ENCODE measurements around the gene EXOSC7.

The EXOSC7 gene

DNA sequence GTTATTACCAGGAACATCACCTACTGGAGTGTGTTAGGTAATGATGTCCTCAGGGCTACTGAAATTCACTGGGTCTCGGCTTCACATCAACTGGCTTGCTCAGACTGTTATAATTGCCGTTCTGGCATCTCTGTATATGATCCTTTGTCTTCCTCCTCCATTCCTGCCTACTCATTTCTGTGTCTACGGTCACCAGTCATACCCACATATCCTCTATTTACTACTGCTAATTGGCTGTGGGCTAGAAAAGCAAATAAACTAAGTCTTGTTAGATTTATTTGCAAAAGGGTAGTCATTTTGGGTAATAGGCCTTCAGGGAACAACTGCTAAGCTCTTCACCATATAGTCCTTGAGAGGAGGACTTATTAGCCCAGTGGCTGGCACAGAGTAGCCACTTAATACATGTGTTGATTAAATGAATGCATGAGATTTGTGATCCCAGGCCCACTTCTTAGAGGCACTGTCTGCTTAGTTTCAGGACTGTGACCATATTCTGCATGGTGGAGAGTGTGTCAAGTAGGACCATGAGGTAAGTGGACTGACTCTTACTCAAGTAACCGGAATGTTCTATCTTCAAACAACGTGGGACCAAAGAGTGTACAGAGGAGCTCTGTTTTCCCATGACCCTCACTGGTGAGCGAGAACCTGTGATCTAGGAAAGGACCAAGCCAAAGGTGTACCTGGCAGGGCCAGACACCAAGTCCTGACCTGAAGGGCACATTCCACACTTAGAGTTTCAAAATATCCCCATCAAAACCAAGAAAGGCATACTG lies 13.2 kb upstream of the EXOSC7 start:
- Histone ChIP-seq H3K27me3 (ENCODE audit: low read depth, low read length) (no peaks in the 10 kb centered on the region), H3K27ac (ENCODE audit: low read length) (no peak overlapping the region), H3K36me3 (ENCODE audit: control insufficient read depth in 1 of 2, insufficient read depth in 2 of 2, low read length in 2 of 2) (peaks cover 11 to 12% of the 10 kb centered on the region in 2 donors), H3K4me3 (ENCODE audit: low read depth in 1 of 2, low read length in 2 of 2) (no peak overlapping the region), H3K9me3 (ENCODE audit: control insufficient read depth in 1 of 2, low read length in 2 of 2) (no peaks in the 10 kb centered on the region), H3K4me1 (ENCODE audit: control insufficient read depth in 1 of 2, insufficient read depth in 2 of 2, low read length in 2 of 2) (peaks cover 0 to 13% of the 10 kb centered on the region in 2 donors)

DNA sequence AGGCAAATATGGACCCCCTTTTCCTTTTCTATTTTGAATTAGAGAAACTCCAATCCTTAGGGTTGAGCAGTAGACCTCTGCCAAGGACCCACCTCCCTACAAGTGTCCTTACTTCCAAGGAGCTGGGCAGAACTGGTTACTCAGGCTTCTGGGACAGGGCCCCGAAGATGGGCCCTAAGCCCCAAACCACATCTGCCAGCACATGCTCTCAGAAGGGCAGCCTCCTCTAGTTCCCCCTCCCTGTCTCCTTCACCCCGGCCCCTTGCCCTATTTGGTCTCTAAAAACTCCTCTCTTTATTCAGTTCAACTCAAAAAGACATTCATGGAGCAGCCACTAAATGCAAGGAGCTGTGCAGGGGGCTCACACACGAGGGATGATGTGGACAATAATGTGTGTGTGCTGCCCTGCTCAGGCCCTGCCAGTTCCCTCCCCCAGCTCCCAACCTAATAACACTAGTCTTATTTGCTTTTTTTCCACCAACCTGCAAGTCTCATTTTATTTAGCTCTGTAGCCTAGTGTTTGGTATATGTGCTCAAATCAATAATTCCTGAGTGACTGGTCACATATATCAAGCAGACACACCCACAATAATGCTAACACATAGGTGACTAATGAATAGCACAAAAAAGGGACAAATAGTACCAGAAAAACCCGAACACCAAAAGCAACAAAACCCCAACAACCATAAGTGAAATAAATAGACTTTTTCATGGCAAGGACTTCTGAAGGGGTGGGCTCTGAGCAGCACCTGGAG lies 12.3 kb upstream of the EXOSC7 start:
- Histone ChIP-seq H3K4me3 (ENCODE audit: low read depth in 1 of 2, low read length in 2 of 2) (no peak overlapping the region), H3K9me3 (ENCODE audit: control insufficient read depth in 1 of 2, low read length in 2 of 2) (no peaks in the 10 kb centered on the region), H3K27ac (ENCODE audit: low read length) (no peak overlapping the region), H3K27me3 (ENCODE audit: low read depth, low read length) (no peaks in the 10 kb centered on the region), H3K36me3 (ENCODE audit: control insufficient read depth in 1 of 2, insufficient read depth in 2 of 2, low read length in 2 of 2) (peaks cover 1 to 5% of the 10 kb centered on the region in 2 donors), H3K4me1 (ENCODE audit: control insufficient read depth in 1 of 2, insufficient read depth in 2 of 2, low read length in 2 of 2) (peaks cover 0 to 20% of the 10 kb centered on the region in 2 donors)

GRCh38 chr3:44965165-44965564 lies 10.9 kb upstream of the EXOSC7 start:
- peaks cover 0 to 8% of the 10 kb centered on the region in 2 donors for H3K36me3 ChIP-seq (ENCODE audit: control insufficient read depth in 1 of 2, insufficient read depth in 2 of 2, low read length in 2 of 2)
- H3K27me3 ChIP-seq (ENCODE audit: low read depth, low read length), result no peaks in the 10 kb centered on the region
- peaks cover 0 to 23% of the 10 kb centered on the region in 2 donors for H3K4me1 ChIP-seq (ENCODE audit: control insufficient read depth in 1 of 2, insufficient read depth in 2 of 2, low read length in 2 of 2)
- no peaks in the 10 kb centered on the region for H3K9me3 ChIP-seq (ENCODE audit: control insufficient read depth in 1 of 2, low read length in 2 of 2)
- H3K27ac ChIP-seq (ENCODE audit: low read length), result no peak overlapping the region
- H3K4me3 ChIP-seq (ENCODE audit: low read depth in 1 of 2, low read length in 2 of 2), result no peak overlapping the region

DNA sequence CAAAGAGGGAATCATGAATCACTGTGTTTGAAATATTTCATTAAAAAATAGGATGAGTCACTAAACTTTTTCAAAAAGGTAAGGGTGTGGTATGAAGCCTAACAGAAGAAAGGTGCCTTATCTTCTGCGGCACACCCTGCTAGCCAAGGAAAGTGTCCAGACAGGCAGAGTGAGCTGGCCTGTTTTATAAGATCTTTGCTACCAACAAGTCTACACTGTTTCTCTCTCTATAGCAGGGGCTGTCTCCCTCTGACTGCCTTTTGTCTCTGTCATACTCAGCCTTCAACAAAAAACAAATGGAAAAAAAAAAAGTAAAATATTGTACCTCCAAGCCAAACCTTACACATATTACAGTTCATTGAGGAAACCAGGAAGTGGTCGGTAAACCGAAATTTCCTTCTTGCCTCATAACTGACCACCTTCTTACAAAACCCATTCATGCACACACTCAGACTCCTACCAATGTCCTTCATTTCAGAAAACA lies 9.2 kb upstream of the EXOSC7 start:
- no peak overlapping the region for H3K27ac ChIP-seq (ENCODE audit: low read length)
- no peaks in the 10 kb centered on the region for H3K9me3 ChIP-seq (ENCODE audit: control insufficient read depth in 1 of 2, low read length in 2 of 2)
- no peaks in the 10 kb centered on the region for H3K27me3 ChIP-seq (ENCODE audit: low read depth, low read length)
- H3K4me1 ChIP-seq (ENCODE audit: control insufficient read depth in 1 of 2, insufficient read depth in 2 of 2, low read length in 2 of 2), result peaks cover 0 to 23% of the 10 kb centered on the region in 2 donors
- H3K4me3 ChIP-seq (ENCODE audit: low read depth in 1 of 2, low read length in 2 of 2), result no peak overlapping the region
- H3K36me3 ChIP-seq (ENCODE audit: control insufficient read depth in 1 of 2, insufficient read depth in 2 of 2, low read length in 2 of 2), result peaks cover 0 to 8% of the 10 kb centered on the region in 2 donors

- H3K27ac ChIP-seq (ENCODE audit: low read length), result no peak overlapping the region
- H3K27me3 ChIP-seq (ENCODE audit: low read depth, low read length), result no peaks in the 10 kb centered on the region
- H3K4me3 ChIP-seq (ENCODE audit: low read depth in 1 of 2, low read length in 2 of 2), result no peak overlapping the region
- H3K9me3 ChIP-seq (ENCODE audit: control insufficient read depth in 1 of 2, low read length in 2 of 2), result no peaks in the 10 kb centered on the region
- peaks cover 0 to 8% of the 10 kb centered on the region in 2 donors for H3K36me3 ChIP-seq (ENCODE audit: control insufficient read depth in 1 of 2, insufficient read depth in 2 of 2, low read length in 2 of 2)
- peaks cover 0 to 23% of the 10 kb centered on the region in 2 donors for H3K4me1 ChIP-seq (ENCODE audit: control insufficient read depth in 1 of 2, insufficient read depth in 2 of 2, low read length in 2 of 2)
Measured at GRCh38 chr3:44968447-44968858, 7.6 kb upstream of the EXOSC7 start.

DNA sequence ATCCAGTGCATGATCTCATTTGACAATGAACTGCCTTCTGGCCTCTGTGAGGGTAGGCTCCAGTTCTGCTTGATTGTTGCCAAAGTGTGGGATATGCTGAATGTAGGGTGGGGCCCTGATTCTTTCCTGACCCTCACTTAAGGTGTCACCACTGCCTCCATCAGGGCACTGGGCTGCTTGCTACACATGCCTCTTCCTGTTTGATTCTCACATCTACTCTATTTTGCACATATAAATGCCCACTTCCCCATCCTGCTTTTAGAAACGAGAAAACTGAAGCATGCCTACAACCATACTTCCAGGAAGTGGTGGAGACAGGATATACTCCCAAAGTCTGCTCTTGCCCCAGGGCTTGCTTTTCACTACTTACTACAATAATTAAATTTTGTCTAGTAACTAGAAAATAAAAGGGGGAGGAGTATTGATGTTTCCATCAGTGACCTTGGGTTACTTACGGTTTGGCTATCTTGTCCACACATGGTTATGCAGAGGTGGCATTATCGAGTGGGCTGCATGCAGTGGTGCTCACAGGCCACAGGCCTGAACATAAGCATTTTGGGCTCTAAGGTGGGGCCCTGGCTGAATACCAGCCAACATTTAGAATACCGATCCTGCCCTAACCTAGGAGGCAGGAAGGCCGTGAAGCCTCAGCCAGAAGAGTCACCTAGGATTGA lies 6.8 kb upstream of the EXOSC7 start:
- H3K27me3 ChIP-seq (ENCODE audit: low read depth, low read length), result no peaks in the 10 kb centered on the region
- H3K9me3 ChIP-seq (ENCODE audit: control insufficient read depth in 1 of 2, low read length in 2 of 2), result no peaks in the 10 kb centered on the region
- H3K4me1 ChIP-seq (ENCODE audit: control insufficient read depth in 1 of 2, insufficient read depth in 2 of 2, low read length in 2 of 2), result peaks cover 3 to 24% of the 10 kb centered on the region in 2 donors
- no peak overlapping the region for H3K27ac ChIP-seq (ENCODE audit: low read length)
- H3K4me3 ChIP-seq (ENCODE audit: low read depth in 1 of 2, low read length in 2 of 2), result no peak overlapping the region
- H3K36me3 ChIP-seq (ENCODE audit: control insufficient read depth in 1 of 2, insufficient read depth in 2 of 2, low read length in 2 of 2), result peaks cover 0 to 8% of the 10 kb centered on the region in 2 donors

GRCh38 chr3:44969828-44970179 lies 6.2 kb upstream of the EXOSC7 start:
- Histone ChIP-seq H3K36me3 (ENCODE audit: control insufficient read depth in 1 of 2, insufficient read depth in 2 of 2, low read length in 2 of 2) (peaks cover 0 to 8% of the 10 kb centered on the region in 2 donors), H3K4me1 (ENCODE audit: control insufficient read depth in 1 of 2, insufficient read depth in 2 of 2, low read length in 2 of 2) (peaks cover 8 to 29% of the 10 kb centered on the region in 2 donors), H3K27ac (ENCODE audit: low read length) (no peak overlapping the region), H3K27me3 (ENCODE audit: low read depth, low read length) (no peaks in the 10 kb centered on the region), H3K9me3 (ENCODE audit: control insufficient read depth in 1 of 2, low read length in 2 of 2) (no peaks in the 10 kb centered on the region), H3K4me3 (ENCODE audit: low read depth in 1 of 2, low read length in 2 of 2) (no peak overlapping the region)

- Histone ChIP-seq H3K4me1 (ENCODE audit: control insufficient read depth in 1 of 2, insufficient read depth in 2 of 2, low read length in 2 of 2) (peaks cover 13 to 31% of the 10 kb centered on the region in 2 donors), H3K36me3 (ENCODE audit: control insufficient read depth in 1 of 2, insufficient read depth in 2 of 2, low read length in 2 of 2) (peaks cover 0 to 8% of the 10 kb centered on the region in 2 donors), H3K4me3 (ENCODE audit: low read depth in 1 of 2, low read length in 2 of 2) (no peak overlapping the region), H3K27ac (ENCODE audit: low read length) (no peak overlapping the region), H3K27me3 (ENCODE audit: low read depth, low read length) (no peaks in the 10 kb centered on the region), H3K9me3 (ENCODE audit: control insufficient read depth in 1 of 2, low read length in 2 of 2) (no peaks in the 10 kb centered on the region)
Measured at GRCh38 chr3:44970926-44971490, 5.0 kb upstream of the EXOSC7 start.

GRCh38 chr3:44974416-44974815 lies 1.6 kb upstream of the EXOSC7 start:
- H3K27me3 ChIP-seq (ENCODE audit: low read depth, low read length), result no peaks in the 10 kb centered on the region
- peaks cover 12 to 30% of the 10 kb centered on the region in 2 donors for H3K4me1 ChIP-seq (ENCODE audit: control insufficient read depth in 1 of 2, insufficient read depth in 2 of 2, low read length in 2 of 2)
- peak overlapping the region; percentile 90 for H3K27ac ChIP-seq (ENCODE audit: low read length)
- no peaks in the 10 kb centered on the region for H3K9me3 ChIP-seq (ENCODE audit: control insufficient read depth in 1 of 2, low read length in 2 of 2)
- peak overlapping the region; percentile 83 to 92 for H3K4me3 ChIP-seq (ENCODE audit: low read depth in 1 of 2, low read length in 2 of 2)
- H3K36me3 ChIP-seq (ENCODE audit: control insufficient read depth in 1 of 2, insufficient read depth in 2 of 2, low read length in 2 of 2), result peaks cover 0 to 4% of the 10 kb centered on the region in 2 donors

- H3K27ac ChIP-seq (ENCODE audit: low read length), result no peak overlapping the region
- no peaks in the 10 kb centered on the region for H3K9me3 ChIP-seq (ENCODE audit: control insufficient read depth in 1 of 2, low read length in 2 of 2)
- H3K27me3 ChIP-seq (ENCODE audit: low read depth, low read length), result no peaks in the 10 kb centered on the region
- H3K36me3 ChIP-seq (ENCODE audit: control insufficient read depth in 1 of 2, insufficient read depth in 2 of 2, low read length in 2 of 2), result no peaks in the 10 kb centered on the region
- H3K4me1 ChIP-seq (ENCODE audit: control insufficient read depth in 1 of 2, insufficient read depth in 2 of 2, low read length in 2 of 2), result peaks cover 4 to 18% of the 10 kb centered on the region in 2 donors
- H3K4me3 ChIP-seq (ENCODE audit: low read depth in 1 of 2, low read length in 2 of 2), result no peak overlapping the region
Measured at GRCh38 chr3:44981220-44981619, 5.2 kb downstream of the EXOSC7 start.

DNA sequence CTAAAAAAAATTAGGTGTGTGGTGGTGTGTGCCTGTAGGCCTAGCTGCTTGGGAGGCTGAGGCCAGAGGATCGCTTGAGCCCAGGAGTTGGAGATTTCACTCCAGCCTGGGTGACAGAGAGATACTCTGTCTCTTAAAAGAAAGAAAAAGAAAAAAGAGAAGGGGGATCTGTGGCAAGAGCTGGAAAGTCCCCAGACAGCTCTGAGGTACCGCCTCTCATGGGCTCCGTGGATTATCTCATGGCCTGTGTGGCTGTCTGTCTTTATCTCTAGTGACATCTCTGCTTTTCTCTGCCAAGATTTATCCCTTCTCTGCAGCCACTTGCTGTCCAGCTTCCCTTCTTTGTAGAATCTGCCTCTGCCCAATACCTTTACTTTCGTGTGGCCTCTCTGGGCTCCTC lies 5.7 kb downstream of the EXOSC7 start:
- H3K36me3 ChIP-seq (ENCODE audit: control insufficient read depth in 1 of 2, insufficient read depth in 2 of 2, low read length in 2 of 2), result no peaks in the 10 kb centered on the region
- no peak overlapping the region for H3K4me3 ChIP-seq (ENCODE audit: low read depth in 1 of 2, low read length in 2 of 2)
- no peak overlapping the region for H3K27ac ChIP-seq (ENCODE audit: low read length)
- H3K27me3 ChIP-seq (ENCODE audit: low read depth, low read length), result no peaks in the 10 kb centered on the region
- no peaks in the 10 kb centered on the region for H3K9me3 ChIP-seq (ENCODE audit: control insufficient read depth in 1 of 2, low read length in 2 of 2)
- H3K4me1 ChIP-seq (ENCODE audit: control insufficient read depth in 1 of 2, insufficient read depth in 2 of 2, low read length in 2 of 2), result peaks cover 4 to 16% of the 10 kb centered on the region in 2 donors
